WTC11 (cell line): Measurements from ENCODE around the gene OBP2B. TPM values are rescaled to one million over a fixed set of nuclear protein-coding genes. Genes with fewer than 3 reads are reported as not detected.

Experiments
- ATAC-seq: fragments of 200-7000 bp; cut with Tn5 transposase; 2 replicates; pipeline ENCODE4 v1.10.0; 2021; ENCODE audit warnings: mild to moderate bottlenecking, moderate library complexity
- CTCF ChIA-PET: fragments of 300-600 bp; sonication (Branson Sonifier 250); formaldehyde crosslinking; loops from one replicate; lab custom pipeline; 2021; ENCODE audit warnings: antibody characterized with exemption; lab: Charles Lee
- POLR2A ChIA-PET: fragments of 350-600 bp; sonication (Branson Sonifier 250); formaldehyde crosslinking; loops from one replicate; lab custom pipeline; 2021; ENCODE audit warnings: antibody characterized with exemption; lab: Charles Lee
- DNase-seq: peaks from one replicate; pipeline ENCODE4 v3.0.0; 2021; ENCODE audit warnings: low spot score
- H3K27ac Mint-ChIP-seq: 2 replicates; pipeline ENCODE4 v1.8.0; 2021; ENCODE audit warnings: mixed read lengths
- H3K27me3 Mint-ChIP-seq: 2 replicates; pipeline ENCODE4 v1.8.0; 2021; ENCODE audit warnings: low read depth, mild to moderate bottlenecking, moderate library complexity, mixed read lengths
- H3K36me3 Mint-ChIP-seq: 2 replicates; pipeline ENCODE4 v1.8.0; 2021; ENCODE audit warnings: mixed read lengths
- H3K4me1 Mint-ChIP-seq: 2 replicates; pipeline ENCODE4 v1.8.0; 2022; ENCODE audit warnings: mixed read lengths
- H3K4me3 Mint-ChIP-seq: 2 replicates; pipeline ENCODE4 v1.8.0; 2021; ENCODE audit warnings: mild to moderate bottlenecking, moderate library complexity, mixed read lengths
- H3K9me3 Mint-ChIP-seq: 2 replicates; pipeline ENCODE4 v1.8.0; 2021; ENCODE audit warnings: mixed read lengths
- CREB1 ChIP-seq: sonication (generic); formaldehyde crosslinking; IDR thresholded peaks from 2 replicates; pipeline ENCODE4 v1.8.0; 2023; ENCODE audit warnings: mild to moderate bottlenecking, missing genetic modification reagents
- ETV6 ChIP-seq: sonication (generic); formaldehyde crosslinking; IDR thresholded peaks from 2 replicates; pipeline ENCODE4 v1.8.1; 2022; ENCODE audit warnings: mild to moderate bottlenecking, missing genetic modification reagents
- FOXP4 ChIP-seq: sonication (generic); formaldehyde crosslinking; IDR thresholded peaks from 2 replicates; pipeline ENCODE4 v1.8.0; 2022; ENCODE audit warnings: mild to moderate bottlenecking, missing genetic modification reagents
- JUN ChIP-seq: sonication (generic); formaldehyde crosslinking; IDR thresholded peaks from 2 replicates; pipeline ENCODE4 v1.8.0; 2023; ENCODE audit warnings: mild to moderate bottlenecking, missing genetic modification reagents
- MXD4 ChIP-seq: fragments of 250-450 bp; sonication (Bioruptor Pico); IDR thresholded peaks from 2 replicates; pipeline ENCODE4 v1.8.0; 2021; ENCODE audit warnings: mild to moderate bottlenecking, moderate library complexity, borderline replicate concordance
- NFE2L1 ChIP-seq: sonication (generic); formaldehyde crosslinking; IDR thresholded peaks from 2 replicates; pipeline ENCODE4 v1.8.1; 2023; ENCODE audit warnings: missing genetic modification reagents
- NR1H2 ChIP-seq: sonication (generic); formaldehyde crosslinking; IDR thresholded peaks from 2 replicates; pipeline ENCODE4 v1.9.0; 2021; ENCODE audit warnings: mild to moderate bottlenecking, moderate library complexity, missing genetic modification reagents
- NR2C2 ChIP-seq: sonication (generic); formaldehyde crosslinking; IDR thresholded peaks from 2 replicates; pipeline ENCODE4 v1.8.0; 2022; ENCODE audit warnings: mild to moderate bottlenecking, missing genetic modification reagents
- RELA ChIP-seq: sonication (generic); formaldehyde crosslinking; IDR thresholded peaks from 2 replicates; pipeline ENCODE4 v1.8.1; 2022; ENCODE audit warnings: missing genetic modification reagents, mild to moderate bottlenecking, borderline replicate concordance
- SMAD4 ChIP-seq: sonication (generic); formaldehyde crosslinking; IDR thresholded peaks from 2 replicates; pipeline ENCODE4 v1.8.0; 2022; ENCODE audit warnings: mild to moderate bottlenecking, missing genetic modification reagents
- SOX15 ChIP-seq: fragments of 250-450 bp; sonication (Bioruptor Pico); IDR thresholded peaks from 2 replicates; pipeline ENCODE4 v1.9.0; 2021; ENCODE audit warnings: mild to moderate bottlenecking
- TCF7 ChIP-seq: sonication (generic); formaldehyde crosslinking; IDR thresholded peaks from 2 replicates; pipeline ENCODE4 v1.8.0; 2022; ENCODE audit warnings: mild to moderate bottlenecking, low read depth, missing genetic modification reagents, moderate library complexity
- USF2 ChIP-seq: sonication (generic); formaldehyde crosslinking; IDR thresholded peaks from 2 replicates; pipeline ENCODE4 v1.8.1; 2023; ENCODE audit warnings: mild to moderate bottlenecking, missing genetic modification reagents, moderate library complexity
- ZMAT4 ChIP-seq: fragments of 250-450 bp; sonication (Bioruptor Pico); IDR thresholded peaks from 2 replicates; pipeline ENCODE4 v1.9.0; 2021; ENCODE audit warnings: mild to moderate bottlenecking
- ZNF138 ChIP-seq: sonication (generic); formaldehyde crosslinking; conservative IDR thresholded peaks from 2 replicates; pipeline ENCODE4 v1.8.1; 2022; ENCODE audit warnings: mild to moderate bottlenecking, moderate library complexity, missing genetic modification reagents
- ZNF219 ChIP-seq: sonication (generic); formaldehyde crosslinking; IDR thresholded peaks from 2 replicates; pipeline ENCODE4 v1.8.0; 2023; ENCODE audit warnings: missing genetic modification reagents, mild to moderate bottlenecking, borderline replicate concordance
- ZNF263 ChIP-seq: sonication (generic); formaldehyde crosslinking; IDR thresholded peaks from 2 replicates; pipeline ENCODE4 v1.8.1; 2022; ENCODE audit warnings: low read depth, mild to moderate bottlenecking, moderate library complexity, missing genetic modification reagents
- ZNF423 ChIP-seq: fragments of 250-450 bp; sonication (Bioruptor Pico); IDR thresholded peaks from 2 replicates; pipeline ENCODE4 v2.1.2; 2022; ENCODE audit warnings: mild to moderate bottlenecking, moderate library complexity
- total RNA-seq: library from RNA; stranded (reverse); gene quantifications from 3 replicates; pipeline ENCODE4 v1.2.3, GENCODE V29; 2021
- TF ChIP-seq, protein P1 (sequence below): fragments of 250-450 bp; sonication (Bioruptor Pico); IDR thresholded peaks from 2 replicates; pipeline ENCODE4 v1.9.0; 2021; ENCODE audit warnings: mild to moderate bottlenecking, borderline replicate concordance
- TF ChIP-seq, protein P2 (sequence below): sonication (generic); formaldehyde crosslinking; IDR thresholded peaks from 2 replicates; pipeline ENCODE4 v1.8.1; 2023; ENCODE audit warnings: mild to moderate bottlenecking, missing genetic modification reagents, borderline replicate concordance

OBP2B gene
- total RNA-seq, 1 experiment from 2014 or later: not detected

DNA sequence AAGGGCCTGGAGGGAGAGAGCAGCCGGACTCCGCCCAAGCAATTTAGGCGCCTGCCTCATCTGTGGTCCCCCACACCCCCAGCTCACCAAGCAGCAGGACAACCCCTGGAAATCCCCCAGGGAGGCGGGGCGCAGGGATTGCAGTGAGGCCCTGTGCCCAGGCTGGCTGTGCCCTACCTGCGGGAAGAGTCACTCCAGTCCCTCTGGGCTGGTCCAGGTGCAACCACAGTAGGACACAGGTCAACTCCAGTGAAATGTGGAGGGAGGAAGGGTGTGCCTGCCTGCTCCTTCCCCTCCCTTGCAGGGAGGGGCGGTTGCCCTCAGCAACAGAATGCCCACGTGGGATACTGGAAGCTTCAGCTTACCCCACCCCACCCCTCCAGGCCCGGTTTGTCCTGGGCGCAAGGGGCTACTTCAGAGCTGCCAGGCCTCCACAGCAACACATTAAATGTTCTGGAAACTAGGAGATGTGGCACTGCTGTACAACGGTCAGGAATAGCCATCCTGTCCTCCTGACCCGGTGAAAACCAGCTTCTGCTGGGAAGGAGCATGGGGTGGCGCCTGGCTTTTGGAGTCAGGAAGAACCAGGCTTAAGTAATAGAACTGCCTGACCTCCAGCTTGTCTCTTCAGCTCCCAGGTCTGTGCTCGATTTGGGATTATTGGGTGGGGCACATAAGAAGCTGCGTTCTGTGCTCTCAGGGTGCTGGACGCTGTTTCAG is 43.4 kb upstream of the OBP2B start:
- Mint-ChIP-seq H3K27ac (no peak overlapping the region), H3K36me3 (no peaks in the 10 kb centered on the region), H3K4me3 (no peak overlapping the region), H3K9me3 (no peaks in the 10 kb centered on the region), H3K4me1 (peaks cover 8% of the 10 kb centered on the region), H3K27me3 (peaks cover 3% of the 10 kb centered on the region; the same call in 1 of the 2 replicates)
- ATAC-seq (no peak), DNase-seq (no peak)
- no peak for TF ChIP-seq ZNF423 (CRISPR knock-in tag)
- TF ChIP-seq, protein P1, sequence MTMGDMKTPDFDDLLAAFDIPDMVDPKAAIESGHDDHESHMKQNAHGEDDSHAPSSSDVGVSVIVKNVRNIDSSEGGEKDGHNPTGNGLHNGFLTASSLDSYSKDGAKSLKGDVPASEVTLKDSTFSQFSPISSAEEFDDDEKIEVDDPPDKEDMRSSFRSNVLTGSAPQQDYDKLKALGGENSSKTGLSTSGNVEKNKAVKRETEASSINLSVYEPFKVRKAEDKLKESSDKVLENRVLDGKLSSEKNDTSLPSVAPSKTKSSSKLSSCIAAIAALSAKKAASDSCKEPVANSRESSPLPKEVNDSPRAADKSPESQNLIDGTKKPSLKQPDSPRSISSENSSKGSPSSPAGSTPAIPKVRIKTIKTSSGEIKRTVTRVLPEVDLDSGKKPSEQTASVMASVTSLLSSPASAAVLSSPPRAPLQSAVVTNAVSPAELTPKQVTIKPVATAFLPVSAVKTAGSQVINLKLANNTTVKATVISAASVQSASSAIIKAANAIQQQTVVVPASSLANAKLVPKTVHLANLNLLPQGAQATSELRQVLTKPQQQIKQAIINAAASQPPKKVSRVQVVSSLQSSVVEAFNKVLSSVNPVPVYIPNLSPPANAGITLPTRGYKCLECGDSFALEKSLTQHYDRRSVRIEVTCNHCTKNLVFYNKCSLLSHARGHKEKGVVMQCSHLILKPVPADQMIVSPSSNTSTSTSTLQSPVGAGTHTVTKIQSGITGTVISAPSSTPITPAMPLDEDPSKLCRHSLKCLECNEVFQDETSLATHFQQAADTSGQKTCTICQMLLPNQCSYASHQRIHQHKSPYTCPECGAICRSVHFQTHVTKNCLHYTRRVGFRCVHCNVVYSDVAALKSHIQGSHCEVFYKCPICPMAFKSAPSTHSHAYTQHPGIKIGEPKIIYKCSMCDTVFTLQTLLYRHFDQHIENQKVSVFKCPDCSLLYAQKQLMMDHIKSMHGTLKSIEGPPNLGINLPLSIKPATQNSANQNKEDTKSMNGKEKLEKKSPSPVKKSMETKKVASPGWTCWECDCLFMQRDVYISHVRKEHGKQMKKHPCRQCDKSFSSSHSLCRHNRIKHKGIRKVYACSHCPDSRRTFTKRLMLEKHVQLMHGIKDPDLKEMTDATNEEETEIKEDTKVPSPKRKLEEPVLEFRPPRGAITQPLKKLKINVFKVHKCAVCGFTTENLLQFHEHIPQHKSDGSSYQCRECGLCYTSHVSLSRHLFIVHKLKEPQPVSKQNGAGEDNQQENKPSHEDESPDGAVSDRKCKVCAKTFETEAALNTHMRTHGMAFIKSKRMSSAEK (CRISPR knock-in tag): no peak
- TF ChIP-seq USF2: no peak
- no peak for TF ChIP-seq SOX15 (CRISPR knock-in tag)
- no peak for TF ChIP-seq ZNF263 (CRISPR knock-in tag)
- TF ChIP-seq ZMAT4 (CRISPR knock-in tag): no peak
- no peak for TF ChIP-seq MXD4
- no peak for TF ChIP-seq JUN
- TF ChIP-seq ETV6 (CRISPR knock-in tag): no peak
- TF ChIP-seq NFE2L1: no peak
- TF ChIP-seq NR1H2 (CRISPR knock-in tag): no peak
- TF ChIP-seq ZNF219: no peak
- TF ChIP-seq TCF7 (CRISPR knock-in tag): no peak
- TF ChIP-seq ZNF138 (CRISPR knock-in tag): no peak
- TF ChIP-seq NR2C2: no peak
- TF ChIP-seq CREB1: no peak
- no peak for TF ChIP-seq SMAD4 (CRISPR knock-in tag)
- no peak for TF ChIP-seq FOXP4
- no peak for TF ChIP-seq RELA (CRISPR knock-in tag)
- TF ChIP-seq, protein P2, sequence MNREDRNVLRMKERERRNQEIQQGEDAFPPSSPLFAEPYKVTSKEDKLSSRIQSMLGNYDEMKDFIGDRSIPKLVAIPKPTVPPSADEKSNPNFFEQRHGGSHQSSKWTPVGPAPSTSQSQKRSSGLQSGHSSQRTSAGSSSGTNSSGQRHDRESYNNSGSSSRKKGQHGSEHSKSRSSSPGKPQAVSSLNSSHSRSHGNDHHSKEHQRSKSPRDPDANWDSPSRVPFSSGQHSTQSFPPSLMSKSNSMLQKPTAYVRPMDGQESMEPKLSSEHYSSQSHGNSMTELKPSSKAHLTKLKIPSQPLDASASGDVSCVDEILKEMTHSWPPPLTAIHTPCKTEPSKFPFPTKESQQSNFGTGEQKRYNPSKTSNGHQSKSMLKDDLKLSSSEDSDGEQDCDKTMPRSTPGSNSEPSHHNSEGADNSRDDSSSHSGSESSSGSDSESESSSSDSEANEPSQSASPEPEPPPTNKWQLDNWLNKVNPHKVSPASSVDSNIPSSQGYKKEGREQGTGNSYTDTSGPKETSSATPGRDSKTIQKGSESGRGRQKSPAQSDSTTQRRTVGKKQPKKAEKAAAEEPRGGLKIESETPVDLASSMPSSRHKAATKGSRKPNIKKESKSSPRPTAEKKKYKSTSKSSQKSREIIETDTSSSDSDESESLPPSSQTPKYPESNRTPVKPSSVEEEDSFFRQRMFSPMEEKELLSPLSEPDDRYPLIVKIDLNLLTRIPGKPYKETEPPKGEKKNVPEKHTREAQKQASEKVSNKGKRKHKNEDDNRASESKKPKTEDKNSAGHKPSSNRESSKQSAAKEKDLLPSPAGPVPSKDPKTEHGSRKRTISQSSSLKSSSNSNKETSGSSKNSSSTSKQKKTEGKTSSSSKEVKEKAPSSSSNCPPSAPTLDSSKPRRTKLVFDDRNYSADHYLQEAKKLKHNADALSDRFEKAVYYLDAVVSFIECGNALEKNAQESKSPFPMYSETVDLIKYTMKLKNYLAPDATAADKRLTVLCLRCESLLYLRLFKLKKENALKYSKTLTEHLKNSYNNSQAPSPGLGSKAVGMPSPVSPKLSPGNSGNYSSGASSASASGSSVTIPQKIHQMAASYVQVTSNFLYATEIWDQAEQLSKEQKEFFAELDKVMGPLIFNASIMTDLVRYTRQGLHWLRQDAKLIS (CRISPR knock-in tag): no peak
- CTCF ChIA-PET: interaction anchor here (1.3 to 4.0 kb wide), 4 partner anchors 14 to 89 kb away, joined by 3 to 22 read pairs (median 6); no protein-coding TSS in a partner anchor
- POLR2A ChIA-PET: no interaction called here
